ENCODE results near the gene S100A1. TPM values are rescaled to one million over a fixed set of nuclear protein-coding genes. Genes with fewer than 3 reads are reported as not detected.

Gene S100A1
- total and polyA plus RNA-seq, 2 of the 13 experiments (the other 11 are each of a cell fraction or from before 2014, with no cell fraction given) = 120 to 251 TPM

- TF ChIP-seq MLXIP (CRISPR knock-in tag; IDR thresholded peaks at IDR 0.05; ENCODE audit: borderline replicate concordance) (no peak), ZNF761 (CRISPR knock-in tag; conservative IDR thresholded peaks at IDR 0.05) (no peak)
Observed at GRCh38 chr1:153615406-153615805, 12.8 kb upstream of the S100A1 start (continued).

GRCh38 chr1:153616144-153616916, 11.9 kb upstream of the S100A1 start, which contains the start of gene S100A14:
TSS of gene S100A14 (minus strand) at chr1:153616325. CDS start at chr1:153615858, 467 bp downstream.
- intact Hi-C loops (cut with micrococcal nuclease; ENCODE audit: unreplicated experiment) = no loop called here
- DNase-seq (ENCODE audit: low spot score) = no peak
- TF ChIP-seq ZNF280B (CRISPR knock-in tag; IDR thresholded peaks at IDR 0.05; ENCODE audit: borderline replicate concordance) (peak; percentile 56; the same call in 1 of the 2 replicates), NFKBIZ (CRISPR knock-in tag; IDR thresholded peaks at IDR 0.05) (peak; percentile 52; the same call in 1 of the 2 replicates), ZSCAN12 (CRISPR knock-in tag; IDR thresholded peaks at IDR 0.05) (no peak), MIER3 (CRISPR knock-in tag; IDR thresholded peaks at IDR 0.05; ENCODE audit: borderline replicate concordance) (no peak), ZNF605 (CRISPR knock-in tag; IDR thresholded peaks at IDR 0.05) (0 out of 2 replicates have a peak, but pooled peaks have one; percentile 23), BCLAF1 (IDR thresholded peaks at IDR 0.05) (no peak), ATF4 (CRISPR knock-in tag; IDR thresholded peaks at IDR 0.05) (peak in 1 of 2 experiments; percentile 45; a peak in 1 of 4 replicates), CEBPG (CRISPR knock-in tag; IDR thresholded peaks at IDR 0.05) (peak; percentile 62; the same call in 1 of the 2 replicates), PHF20 (CRISPR knock-in tag; IDR thresholded peaks at IDR 0.05) (0 out of 2 replicates have a peak, but pooled peaks have one; percentile 26)

More at GRCh38 chr1:153616144-153616916, 11.9 kb upstream of the S100A1 start, which contains the start of gene S100A14:
- H3K36me3 ChIP-seq (replicated peaks in 1 of 2; ENCODE audit: control insufficient read depth in 1 of 2, insufficient read depth in 2 of 2, low read length in 2 of 2) = peaks cover 0 to 1% of the 10 kb centered on the region in 2 experiments; a peak in 1 of 5 replicates
- no peaks in the 10 kb centered on the region for H3K27me3 ChIP-seq (ENCODE audit: control insufficient read depth in 1 of 2, insufficient read depth in 2 of 2, low read length in 2 of 2)
- H3K4me2 ChIP-seq (ENCODE audit: low read depth, low read length) = peak within 1 kb of the TSS; percentile 41
- no TSS peak for BruUV-seq (replicated peaks)
- ChIA-PET POLR2A (interaction anchor here (0.5 to 12.2 kb wide), 8 partner anchors 8 to 362 kb away, joined by 3 to 390 read pairs (median 4); partner anchors contain the start of genes CHTOP, JTB, S100A1 and S100A13), CTCF (ENCODE audit: low intra/inter-chr PET ratio, low total read pairs) (no interaction called here)
- no peaks in the 10 kb centered on the region for H4K20me1 ChIP-seq (ENCODE audit: insufficient read depth, low read length)
- no peaks in the 10 kb centered on the region for H3K9me3 ChIP-seq (ENCODE audit: low read length)
- H3K4me3 ChIP-seq (replicated peaks in 1 of 3; ENCODE audit: insufficient read depth in 1 of 3, low read depth in 2 of 3, low read length in 3 of 3) = peak within 1 kb of the TSS in 1 of 3 experiments; percentile 14; a peak in 1 of 6 replicates
- in situ Hi-C loops (cut with HindIII; ENCODE audit: extremely low pct_ligation_motif_present, low pct_unique_long_range_greater_than_20kb) = no loop called here
- peak within 1 kb of the TSS; percentile 40; the same call in 1 of the 2 replicates for H3K9ac ChIP-seq (ENCODE audit: insufficient read depth, low read depth, low read length)
- peak; percentile 49 for ATAC-seq
- peaks cover 56% of the 10 kb centered on the region for H3K4me1 ChIP-seq (ENCODE audit: insufficient read depth, low read length)
- 55% methylated on average over 9 of the region's 10 CpGs for WGBS (ENCODE audit: low lambda C conversion rate)
- H2AFZ ChIP-seq (ENCODE audit: low read length) = no peak within 1 kb of the TSS
- H3K27ac ChIP-seq (ENCODE audit: extremely low read length, insufficient read depth, low read length) = no peak within 1 kb of the TSS
- FAIRE-seq = no peak
- H3K79me2 ChIP-seq (ENCODE audit: insufficient read depth, low read length) = peaks cover 6% of the 10 kb centered on the region
